Retina (tissue), 1 donor: ENCODE results near the gene MBD3L2.
"Not testable (repeated sequence)": the region's sequence is repeated elsewhere in the genome, so short reads cannot be mapped to it uniquely, and the experiment has no call there.

Experiments used
- DNase-seq: peaks from one replicate; pipeline ENCODE4 v3.0.0-alpha.2; 2016

Gene MBD3L2

GRCh38 chr19:7063339-7063738 lies 14.2 kb downstream of the MBD3L2 start:
- no peak for DNase-seq

- no peak for DNase-seq
Observed at GRCh38 chr19:7063764-7064418, 14.8 kb downstream of the MBD3L2 start.

GRCh38 chr19:7067122-7067521 lies 18.0 kb downstream of the MBD3L2 start:
- DNase-seq = not testable (repeated sequence)

GRCh38 chr19:7067716-7068115 lies 18.6 kb downstream of the MBD3L2 start:
- no peak for DNase-seq

- DNase-seq = no peak
Observed at GRCh38 chr19:7068599-7068998, 19.5 kb downstream of the MBD3L2 start.

DNA sequence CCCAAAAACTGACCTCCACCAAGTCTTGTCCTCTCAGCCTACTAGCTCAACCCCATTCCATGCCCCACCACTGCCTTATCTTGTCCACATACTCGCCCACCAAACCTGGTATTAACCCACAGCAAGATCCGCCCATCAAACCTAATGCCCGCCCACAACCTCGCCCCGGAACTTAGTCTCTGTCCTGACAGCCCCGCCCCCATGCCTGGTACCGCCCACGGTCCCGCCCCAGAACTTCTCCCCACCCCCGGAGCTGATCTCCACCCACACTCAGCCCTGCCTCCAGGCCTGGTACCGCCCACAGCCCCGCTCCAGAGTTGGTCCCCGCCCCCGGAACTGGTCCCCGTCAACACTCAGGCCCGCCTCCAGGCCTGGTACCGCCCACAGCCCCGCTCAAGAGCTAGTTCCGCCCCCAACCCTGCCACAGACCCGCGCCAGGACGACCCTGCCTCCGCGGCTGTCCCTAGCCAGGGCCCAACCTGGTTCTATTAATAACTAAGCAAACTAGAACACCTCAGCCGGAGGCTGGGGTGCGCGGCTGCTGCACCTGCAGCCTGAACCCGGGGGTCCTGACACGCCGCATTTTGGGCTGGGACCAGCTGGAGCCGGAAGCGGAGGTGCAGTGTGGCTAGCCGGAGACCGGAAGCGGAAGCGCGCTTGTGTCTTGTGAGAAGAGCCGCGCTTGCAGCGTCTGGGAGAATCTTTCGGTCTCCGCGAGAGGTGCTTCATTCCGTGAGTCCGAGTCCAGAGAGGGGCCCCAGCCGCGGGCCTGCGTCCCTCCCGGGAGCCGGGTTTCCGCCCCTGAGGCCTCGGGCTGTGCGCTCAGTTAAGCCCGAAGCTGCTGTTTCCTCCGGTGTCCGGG lies 20.2 kb downstream of the MBD3L2 start, which contains the start of gene ZNF557:
Gene ZNF557, plus strand, starts transcription at position 662 of the 862 bp plus-strand sequence. CDS start 5,372 bp downstream, outside the sequence.
- DNase-seq = peak; percentile 99

- no peak for DNase-seq
Observed at GRCh38 chr19:7069904-7070226, 20.7 kb downstream of the MBD3L2 start.

- no peak for DNase-seq
Observed at GRCh38 chr19:7072541-7072940, 23.4 kb downstream of the MBD3L2 start.

DNA sequence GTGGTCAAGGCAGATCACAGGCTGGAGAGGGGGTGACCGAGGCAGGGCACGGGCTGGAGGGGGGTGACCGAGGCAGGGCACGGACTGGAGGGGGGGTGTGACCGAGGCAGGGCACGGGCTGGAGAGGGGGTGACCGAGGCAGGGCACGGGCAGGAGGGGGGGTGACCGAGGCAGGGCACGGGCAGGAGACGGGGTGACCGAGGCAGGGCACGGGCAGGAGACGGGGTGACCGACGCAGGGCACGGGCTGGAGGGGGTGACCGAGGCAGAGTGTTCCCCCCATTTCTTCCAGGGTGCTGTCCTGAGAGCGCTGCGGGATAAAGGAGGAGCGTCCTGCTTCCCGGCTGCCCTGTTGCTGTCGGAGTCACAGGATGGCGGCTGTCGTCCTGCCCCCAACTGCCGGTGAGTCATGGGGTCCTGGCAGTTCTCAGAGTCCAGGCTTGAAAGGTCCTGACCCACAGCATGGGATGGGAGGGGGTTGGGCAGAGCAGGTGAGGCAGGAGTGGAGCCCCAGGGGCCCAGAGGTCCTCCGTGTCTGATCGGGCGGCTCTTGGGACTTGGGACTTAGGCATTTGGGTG lies 25.7 kb downstream of the MBD3L2 start:
- DNase-seq = no peak

GRCh38 chr19:7076151-7076550 lies 27.0 kb downstream of the MBD3L2 start:
- DNase-seq = no peak

DNA sequence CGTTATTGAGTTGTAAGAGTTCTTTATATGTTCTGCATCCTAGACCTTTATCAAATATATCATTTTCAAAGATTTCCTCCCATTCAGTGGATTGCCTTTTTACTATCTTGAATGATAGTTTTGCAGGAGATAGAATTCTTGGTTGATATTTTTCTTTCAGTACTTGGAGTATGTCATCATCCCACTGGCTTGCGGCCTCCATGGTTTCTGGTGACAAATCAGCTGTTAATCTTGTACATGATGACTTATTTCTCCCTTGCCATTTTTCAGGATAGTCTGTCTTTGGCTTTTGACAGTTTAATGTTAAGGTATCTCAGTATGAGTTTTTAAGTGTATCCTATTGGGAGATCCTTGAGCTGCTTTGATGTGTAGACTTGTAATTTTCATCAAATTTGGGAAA lies 28.9 kb downstream of the MBD3L2 start:
- DNase-seq = no peak

GRCh38 chr19:7083076-7083956 lies 34.2 kb downstream of the MBD3L2 start:
- DNase-seq = no peak

DNA sequence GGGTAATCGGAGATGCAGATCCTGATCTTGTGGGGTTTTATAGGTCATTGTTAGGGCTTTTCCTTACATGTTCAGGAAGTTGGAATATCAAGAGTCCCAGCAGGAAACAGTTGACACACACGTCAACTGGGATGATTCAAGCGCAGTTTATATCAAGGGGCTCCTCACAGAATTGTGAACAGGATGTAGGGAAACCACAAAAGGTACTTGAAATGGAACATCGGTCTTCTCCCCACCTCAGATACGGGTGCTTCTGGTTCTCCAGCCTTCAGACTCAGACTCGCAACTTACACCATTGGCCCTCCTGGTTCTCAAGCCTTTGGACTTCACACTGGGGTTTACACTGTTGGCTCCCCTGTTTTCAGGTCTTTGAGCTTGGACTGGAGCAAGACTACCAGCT lies 39.9 kb downstream of the MBD3L2 start:
- DNase-seq = no peak

GRCh38 chr19:7098096-7098495 lies 49.0 kb downstream of the MBD3L2 start:
- no peak for DNase-seq

- DNase-seq = peak; percentile 97
Observed at GRCh38 chr19:7098701-7099596, 49.8 kb downstream of the MBD3L2 start.

- no peak for DNase-seq
Observed at GRCh38 chr19:7099597-7099921, 50.4 kb downstream of the MBD3L2 start.
